ENCODE results near the gene TPPP.
"Not testable (repeated sequence)": the region's sequence is repeated elsewhere in the genome, so short reads cannot be mapped to it uniquely, and the experiment has no call there.

- TF ChIP-seq POLR2A (IDR thresholded peaks at IDR 0.05; ENCODE audit: low read depth, low read length); TAF1 (IDR thresholded peaks at IDR 0.05; ENCODE audit: low read depth, low read length); POLR2AphosphoS5 (IDR thresholded peaks at IDR 0.05; ENCODE audit: low read depth, low read length); SPI1 (IDR thresholded peaks at IDR 0.05; ENCODE audit: low read depth, low read length); POU2F2 (IDR thresholded peaks at IDR 0.05; ENCODE audit: low read depth, low read length); PAX5 (IDR thresholded peaks at IDR 0.05; ENCODE audit: insufficient read depth, low read length, severe bottlenecking): not testable (repeated sequence)
Measured at GRCh38 chr5:695475-695874, 2.3 kb upstream of the TPPP start.
